GM18951 (cell line): ENCODE data around the gene RMND5B.
"Not testable (repeated sequence)": the region's sequence is repeated elsewhere in the genome, so short reads cannot be mapped to it uniquely, and the experiment has no call there.

ENCODE experiments used
- POLR2A ChIP-seq: IDR thresholded peaks from 4 replicates; pipeline ENCODE4 v1.6.1; 2011; ENCODE audit warnings: mild to moderate bottlenecking; ENCODE audit not compliant: insufficient read length, insufficient read depth; ENCODE audit errors: extremely low read depth
- in situ Hi-C: fragments of 300-500 bp; cut with MboI; formaldehyde crosslinking; loops from one replicate; pipeline ENCODE4 v1.12.0; 2022; ENCODE audit warnings: low sequenced_read_pairs, mixed read lengths, inconsistent platforms; ENCODE audit not compliant: unreplicated experiment

Gene RMND5B

GRCh38 chr5:178116143-178116885, 14.5 kb upstream of the RMND5B start:
- TF ChIP-seq POLR2A, result peak; percentile 50
- in situ Hi-C loops, result no loop called here

- TF ChIP-seq POLR2A, result no peak
- in situ Hi-C loops, result no loop called here
These were observed 12.7 kb upstream of the RMND5B start for GRCh38 chr5:178117923-178118701.

GRCh38 chr5:178119915-178120606, 10.8 kb upstream of the RMND5B start:
- in situ Hi-C loops, result no loop called here

GRCh38 chr5:178120607-178121357, 10.0 kb upstream of the RMND5B start:
- in situ Hi-C loops, result no loop called here
- peak; percentile 55 for TF ChIP-seq POLR2A

More at GRCh38 chr5:178119915-178120606, 10.8 kb upstream of the RMND5B start:
- TF ChIP-seq POLR2A, result no peak

- TF ChIP-seq POLR2A, result peak; percentile 14
- in situ Hi-C loops, result no loop called here
These were observed 9.2 kb upstream of the RMND5B start for GRCh38 chr5:178121391-178122276.

GRCh38 chr5:178122346-178122745, 8.5 kb upstream of the RMND5B start:
- no peak for TF ChIP-seq POLR2A
- in situ Hi-C loops, result no loop called here

GRCh38 chr5:178123094-178123965, 7.5 kb upstream of the RMND5B start:
- no peak for TF ChIP-seq POLR2A
- in situ Hi-C loops, result no loop called here

- in situ Hi-C loops, result no loop called here
- TF ChIP-seq POLR2A, result no peak
These were observed 6.6 kb upstream of the RMND5B start for GRCh38 chr5:178123966-178124925.

GRCh38 chr5:178125253-178125906, 5.4 kb upstream of the RMND5B start:
- TF ChIP-seq POLR2A, result no peak
- in situ Hi-C loops, result no loop called here

GRCh38 chr5:178126556-178126955, 4.3 kb upstream of the RMND5B start:
- in situ Hi-C loops, result no loop called here
- TF ChIP-seq POLR2A, result no peak

- in situ Hi-C loops, result not testable (repeated sequence)
These were observed 3.4 kb upstream of the RMND5B start for GRCh38 chr5:178127300-178128009.
